GM19351 (cell line): Measurements from ENCODE around the gene ZNF165.
A peak's percentile ranks its signal among the peaks of the same experiment; 100 is the strongest.
"Not testable (repeated sequence)": the region's sequence is repeated elsewhere in the genome, so short reads cannot be mapped to it uniquely, and the experiment has no call there.

Experiments
- ATAC-seq: cut with Tn5 transposase; IDR thresholded peaks from one replicate; pipeline ENCODE4 v1.9.1; 2021; ENCODE audit warnings: mild to moderate bottlenecking, moderate library complexity; ENCODE audit not compliant: unreplicated experiment

ZNF165 gene

DNA sequence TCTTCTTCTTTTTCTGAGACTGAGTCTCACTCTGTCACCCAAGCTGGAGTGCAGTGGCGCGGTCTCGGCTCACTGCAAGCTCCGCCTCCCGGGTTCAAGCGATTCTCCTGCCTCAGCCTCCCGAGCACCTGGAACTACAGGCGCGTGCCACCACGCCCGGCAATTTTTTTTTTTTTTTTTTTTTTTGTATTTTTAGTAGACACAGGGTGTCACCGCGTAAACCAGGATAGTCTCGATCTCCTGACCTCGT is at the start of gene ZNF165:
ZNF165 (plus strand) TSS at position 188 of the 250 bp plus-strand sequence. CDS start 4,913 bp downstream, outside the sequence.
- ATAC-seq, result peak; percentile 22

DNA sequence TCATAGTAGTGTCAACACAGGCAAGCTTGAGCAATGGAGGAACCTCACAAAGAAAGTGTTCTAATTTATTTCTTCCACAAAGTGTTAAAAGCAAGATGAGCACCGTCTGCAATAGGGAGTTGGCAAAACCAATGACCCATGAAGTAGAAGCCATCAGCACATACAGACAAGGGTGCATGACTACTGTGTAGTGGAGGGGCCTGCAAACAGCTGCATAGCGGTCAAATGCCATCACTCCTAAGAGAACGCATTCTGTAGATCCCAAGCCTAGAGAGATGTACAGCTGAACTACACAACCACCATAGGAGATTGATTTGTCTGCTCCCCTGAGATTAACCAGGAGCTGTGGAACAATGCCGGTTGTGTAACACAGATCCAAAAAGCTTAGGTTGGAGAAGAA is 26.8 kb upstream of the ZNF165 start:
- no peak for ATAC-seq

DNA sequence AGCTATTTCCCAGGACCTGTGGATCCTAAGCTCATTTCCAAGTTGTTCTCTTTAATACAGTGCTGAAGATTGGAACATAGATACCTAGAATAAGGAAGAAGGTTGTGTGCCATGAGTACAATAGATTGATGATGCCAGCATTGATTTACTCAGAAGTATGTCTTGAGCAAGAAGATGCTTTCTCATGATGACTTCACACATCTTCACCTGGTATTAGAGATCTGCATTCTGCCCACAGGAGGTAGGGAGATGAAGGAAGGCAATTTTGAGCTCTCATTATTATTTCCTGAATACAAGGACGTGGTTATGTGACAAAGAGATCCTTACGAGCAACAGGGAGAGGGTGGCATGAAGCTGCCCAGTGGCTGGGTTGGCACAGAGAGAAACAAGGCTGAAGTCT is 20.0 kb upstream of the ZNF165 start:
- ATAC-seq, result no peak

DNA sequence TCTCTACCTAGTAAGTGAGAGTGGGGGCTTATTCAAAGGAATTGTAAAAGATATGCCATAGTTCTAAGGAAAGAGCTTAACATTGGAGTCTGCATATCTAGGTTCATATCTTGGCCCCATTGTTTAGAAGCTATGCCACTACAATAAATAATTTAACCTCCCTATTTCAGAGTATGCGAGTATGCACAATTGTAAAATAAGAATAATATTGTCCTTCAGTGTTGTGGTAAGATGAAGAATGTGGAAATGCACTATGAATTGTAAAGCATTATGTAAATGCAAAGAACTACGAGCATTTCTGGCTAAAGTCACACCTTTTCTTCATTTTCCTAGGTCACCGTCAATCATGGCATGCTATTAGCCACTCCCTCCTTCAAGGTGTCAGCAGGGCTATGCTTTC is 16.1 kb upstream of the ZNF165 start:
- ATAC-seq, result no peak

DNA sequence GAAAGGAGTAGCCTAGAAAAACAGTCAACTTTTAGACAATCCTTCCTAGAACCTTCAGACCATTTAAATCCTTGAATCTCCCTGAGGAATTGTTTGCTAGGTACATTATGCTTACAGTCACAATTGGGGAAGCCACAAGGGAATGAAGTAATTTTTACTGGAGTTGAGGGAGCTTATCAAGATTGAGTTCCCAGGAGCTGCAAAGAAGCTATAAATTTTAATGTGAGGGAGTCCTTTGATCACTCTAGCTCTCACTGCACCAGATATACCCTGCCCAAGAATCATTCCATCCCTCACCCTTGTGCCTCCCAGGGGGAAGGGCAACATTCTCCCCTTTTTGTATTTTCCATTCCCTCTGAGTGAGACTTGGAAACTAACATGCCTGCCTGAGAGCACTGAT is 12.3 kb upstream of the ZNF165 start:
- ATAC-seq, result no peak

DNA sequence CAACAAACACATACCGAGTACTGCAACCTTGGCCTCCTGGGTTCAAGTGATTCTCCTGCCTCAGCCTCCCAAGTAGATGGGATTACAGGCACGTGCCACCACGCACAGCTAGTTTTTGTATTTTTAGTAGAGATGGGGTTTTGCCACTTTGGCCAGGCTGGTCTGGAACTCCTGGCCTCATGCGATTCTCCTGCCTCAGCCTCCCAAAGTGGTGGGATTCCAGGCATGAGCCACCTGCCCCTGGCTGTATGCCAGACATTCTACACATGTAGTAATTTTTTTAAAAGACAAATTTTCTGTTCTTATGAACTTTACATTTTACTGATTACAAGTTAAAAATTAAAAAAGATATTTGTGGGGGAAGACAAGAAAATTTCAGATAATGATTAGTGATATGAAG is 9.4 kb upstream of the ZNF165 start:
- ATAC-seq, result not testable (repeated sequence)

DNA sequence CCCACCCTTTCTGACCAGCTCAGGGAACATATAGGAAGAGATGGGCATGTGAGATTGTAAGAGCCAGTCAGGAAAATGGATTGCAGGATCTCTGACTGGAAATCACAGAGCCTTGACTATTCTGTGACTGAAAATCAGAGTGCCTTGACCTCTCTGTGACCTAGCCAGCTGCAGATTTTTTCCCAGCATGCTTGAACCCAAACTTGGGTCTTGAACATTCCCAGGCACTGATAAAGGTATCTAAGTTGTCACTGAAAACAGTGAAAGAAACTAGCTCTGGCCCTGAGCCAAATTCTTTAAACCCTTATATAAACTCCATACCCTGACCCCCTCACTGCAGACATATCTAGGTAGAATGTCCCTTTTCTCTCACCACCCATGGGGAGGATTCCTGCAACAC is 2.3 kb upstream of the ZNF165 start:
- ATAC-seq, result no peak

DNA sequence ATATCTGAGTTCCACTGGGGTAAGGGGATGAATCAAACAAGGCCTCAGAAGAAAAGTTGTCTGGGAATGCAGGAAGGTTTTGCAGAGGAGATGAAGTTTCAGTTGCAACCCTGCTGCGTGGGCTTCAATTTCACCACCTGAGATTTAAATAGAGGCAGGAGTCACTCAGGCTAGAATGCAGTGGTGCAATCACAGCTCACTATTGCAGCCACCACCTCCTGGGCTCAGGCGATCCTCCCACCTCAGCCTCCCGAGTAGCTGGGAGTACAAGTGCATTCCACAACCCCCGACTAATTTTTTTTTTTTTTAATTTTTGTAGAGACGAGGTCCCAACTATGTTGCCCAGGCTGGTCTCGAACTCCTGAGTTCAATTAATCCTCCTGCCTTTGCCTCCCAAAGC is 1.5 kb upstream of the ZNF165 start:
- no peak for ATAC-seq

DNA sequence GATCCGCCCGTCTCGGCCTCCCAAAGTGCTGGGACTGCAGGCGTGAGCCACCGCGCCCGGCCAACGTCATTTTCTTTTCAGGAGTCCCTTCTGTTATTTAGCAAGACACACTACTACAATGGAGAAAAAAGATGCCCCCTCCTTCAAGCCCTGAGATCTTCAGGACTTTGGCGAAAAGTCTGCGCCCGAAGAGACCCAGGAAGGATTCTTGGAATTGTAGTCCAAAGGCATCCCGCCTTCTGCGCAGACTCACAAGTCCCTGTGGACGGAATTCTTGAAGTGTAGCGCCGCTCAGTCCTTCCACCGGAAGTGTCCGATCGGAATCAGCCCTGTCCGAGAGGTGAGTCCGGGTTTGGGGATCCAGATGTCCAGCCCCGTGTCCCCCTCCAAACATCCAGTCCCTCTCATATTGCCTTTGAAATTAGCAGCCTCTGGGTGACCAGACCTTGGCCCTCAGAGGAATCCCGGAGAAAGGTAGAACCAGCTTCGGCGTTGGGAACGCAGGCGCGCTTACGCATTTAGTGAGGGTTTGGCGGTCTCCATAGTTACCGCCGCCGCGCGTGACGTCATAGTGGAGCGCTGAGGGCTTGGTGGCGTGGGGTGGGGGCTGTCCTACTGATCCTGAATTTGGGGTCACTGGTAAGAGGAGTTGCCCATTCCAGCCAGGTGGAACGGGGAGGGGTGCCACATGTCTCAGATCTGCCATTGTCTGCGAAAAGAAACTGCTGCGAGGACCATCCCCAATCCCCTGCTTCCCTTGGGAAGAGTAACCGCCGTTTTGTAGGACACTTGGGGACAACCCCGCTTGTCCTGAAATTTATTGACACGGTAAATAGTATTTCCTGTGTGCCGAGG is 490 bp downstream of the ZNF165 start:
- peak; percentile 79 for ATAC-seq

DNA sequence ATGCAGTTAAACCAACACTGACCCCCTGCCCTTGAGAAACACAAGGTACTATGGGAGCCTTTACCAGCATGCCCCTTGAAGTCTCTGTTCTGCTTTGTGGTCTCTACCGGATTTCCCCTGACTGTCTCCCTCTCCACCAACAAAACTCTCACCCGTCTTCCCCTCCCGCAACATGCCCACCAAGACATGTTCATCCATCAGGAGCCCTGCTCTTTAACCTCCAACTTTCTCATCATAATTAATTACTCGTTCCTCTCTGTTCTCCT is 1.1 kb downstream of the ZNF165 start:
- peak; percentile 57 for ATAC-seq

DNA sequence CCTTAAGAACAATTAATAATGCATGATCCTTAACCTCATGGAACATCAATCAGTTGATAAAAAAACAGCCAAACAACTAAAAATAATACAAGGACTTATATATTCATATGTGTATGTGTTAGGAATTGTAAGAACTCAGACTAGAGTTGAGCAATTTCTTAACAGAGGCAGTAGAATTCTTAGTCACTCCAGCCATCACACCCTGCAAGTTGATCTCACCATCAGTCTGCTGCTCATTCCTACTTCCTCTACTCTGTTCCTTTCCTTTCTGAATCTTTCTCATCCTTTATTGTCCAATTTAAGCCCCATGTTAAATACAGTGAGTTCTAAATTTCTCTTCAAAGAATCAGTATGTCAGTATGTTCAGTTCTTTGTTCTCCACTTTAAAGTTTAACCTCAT is 2.6 kb downstream of the ZNF165 start:
- no peak for ATAC-seq

DNA sequence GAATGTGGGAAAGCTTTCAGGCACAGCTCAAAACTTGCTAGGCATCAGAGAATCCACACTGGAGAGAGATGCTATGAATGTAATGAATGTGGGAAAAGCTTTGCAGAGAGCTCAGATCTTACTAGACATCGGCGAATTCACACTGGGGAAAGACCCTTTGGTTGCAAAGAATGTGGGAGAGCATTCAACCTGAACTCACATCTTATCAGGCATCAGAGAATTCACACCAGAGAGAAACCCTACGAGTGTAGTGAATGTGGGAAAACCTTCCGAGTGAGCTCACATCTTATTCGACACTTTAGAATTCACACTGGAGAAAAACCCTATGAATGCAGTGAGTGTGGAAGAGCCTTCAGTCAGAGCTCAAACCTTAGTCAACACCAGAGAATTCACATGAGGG is 8.7 kb downstream of the ZNF165 start:
- ATAC-seq, result no peak

DNA sequence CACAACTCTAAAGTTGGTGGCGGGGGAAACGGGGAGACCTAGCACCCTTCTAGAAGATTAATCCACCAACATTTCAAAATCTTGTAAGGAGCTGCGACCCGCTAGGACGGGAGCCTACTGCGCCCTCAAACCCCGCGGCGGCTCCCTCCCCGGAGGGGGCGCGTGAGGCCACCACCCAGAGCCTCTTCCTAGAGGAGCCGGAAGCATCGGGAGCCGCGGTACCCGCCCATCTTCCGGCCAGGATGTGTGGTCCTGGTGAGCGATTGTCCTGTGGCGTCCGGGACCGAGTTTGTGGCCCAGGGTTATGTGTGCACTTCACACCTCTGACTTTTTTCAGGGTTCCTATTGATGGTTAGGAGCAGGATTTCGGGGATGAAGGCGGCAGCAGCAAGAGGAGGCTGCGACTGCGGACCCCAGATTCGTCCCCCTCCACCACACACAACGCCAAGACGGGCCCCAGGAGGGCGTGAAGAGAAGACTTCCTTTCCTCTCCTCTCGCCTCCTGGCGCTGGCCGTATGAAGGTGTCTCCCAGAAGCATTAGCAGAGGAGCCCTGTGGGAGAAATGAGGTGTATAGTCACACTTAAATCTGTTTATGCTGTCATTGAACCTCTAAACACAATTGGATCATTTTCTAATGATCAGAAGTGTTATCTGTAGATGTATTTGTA is 10.7 kb downstream of the ZNF165 start:
- ATAC-seq, result no peak

DNA sequence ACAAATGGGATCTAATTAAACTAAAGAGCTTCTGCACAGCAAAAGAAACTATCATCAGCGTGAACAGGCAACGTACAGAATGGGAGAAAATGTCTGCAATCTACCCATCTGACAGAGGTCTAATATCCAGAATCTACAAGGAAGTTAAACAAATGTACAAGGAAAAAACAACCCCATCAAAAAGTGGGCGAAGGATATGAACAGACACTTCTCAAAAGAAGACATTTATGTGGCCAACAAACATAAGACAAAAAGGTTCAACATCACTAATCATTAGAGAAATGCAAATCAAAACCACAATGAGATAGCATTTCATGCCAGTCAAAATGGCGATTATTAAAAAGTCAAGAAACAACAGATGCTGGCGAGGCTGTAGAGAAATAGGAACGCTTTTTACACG is 21.9 kb downstream of the ZNF165 start:
- not testable (repeated sequence) for ATAC-seq

DNA sequence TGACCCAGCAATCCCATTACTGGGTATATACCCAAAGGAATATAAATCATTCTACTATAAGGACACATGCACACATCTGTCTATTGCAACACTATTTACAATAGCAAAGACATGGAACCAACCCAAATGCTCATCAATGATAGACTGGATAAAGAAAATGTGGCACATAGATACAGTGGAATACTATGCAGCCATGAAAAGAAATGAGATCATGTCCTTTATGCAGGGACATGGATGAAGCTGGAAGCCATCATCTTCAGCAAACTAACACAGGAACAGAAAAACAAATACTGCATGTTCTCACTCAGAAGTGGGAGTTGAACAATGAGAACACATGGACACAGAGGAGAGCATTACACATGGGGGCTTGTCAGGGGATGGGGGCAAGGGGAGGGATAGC is 22.3 kb downstream of the ZNF165 start:
- ATAC-seq, result not testable (repeated sequence)

DNA sequence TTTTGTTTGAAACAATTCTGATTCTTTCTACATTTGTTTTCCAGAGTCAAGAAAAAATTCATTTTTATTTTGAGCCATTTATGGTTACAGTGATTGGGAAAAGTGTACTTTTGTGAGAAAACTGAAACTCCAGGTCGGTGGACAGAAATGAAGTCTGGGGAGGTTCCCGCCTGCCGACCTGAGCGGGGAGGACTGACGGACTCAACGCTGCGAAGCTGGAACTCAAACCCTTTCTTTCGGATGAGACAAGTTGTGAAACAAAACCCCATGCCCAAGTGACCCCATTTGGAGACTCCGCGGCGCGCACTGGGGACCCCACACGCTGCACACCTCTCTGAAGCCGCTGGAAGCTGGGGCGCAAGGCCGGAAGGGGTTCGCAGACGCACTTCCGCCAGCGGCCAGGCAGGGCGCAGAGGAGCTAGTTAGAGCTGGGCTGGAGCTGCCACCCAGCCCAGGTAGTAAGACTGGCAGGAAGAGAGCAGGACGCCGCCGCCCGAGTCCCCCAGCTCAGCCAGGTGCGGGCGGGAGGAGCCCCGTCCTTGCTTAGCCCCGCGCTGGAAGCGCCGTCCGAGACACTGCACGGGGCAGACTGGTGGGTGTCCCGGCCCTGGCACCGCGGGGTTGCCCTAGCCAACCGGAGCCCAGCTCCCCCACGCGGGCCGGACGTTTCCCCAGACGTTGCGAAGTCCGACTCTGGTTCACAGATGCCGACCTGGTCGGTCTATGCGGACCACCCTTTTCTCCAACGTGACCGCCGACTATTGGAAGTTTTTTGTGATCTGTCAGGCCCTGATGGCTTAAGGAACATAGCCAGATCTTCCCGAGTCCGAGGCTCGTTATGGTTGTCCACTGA is 24.2 kb downstream of the ZNF165 start:
- peak; percentile 99 for ATAC-seq

DNA sequence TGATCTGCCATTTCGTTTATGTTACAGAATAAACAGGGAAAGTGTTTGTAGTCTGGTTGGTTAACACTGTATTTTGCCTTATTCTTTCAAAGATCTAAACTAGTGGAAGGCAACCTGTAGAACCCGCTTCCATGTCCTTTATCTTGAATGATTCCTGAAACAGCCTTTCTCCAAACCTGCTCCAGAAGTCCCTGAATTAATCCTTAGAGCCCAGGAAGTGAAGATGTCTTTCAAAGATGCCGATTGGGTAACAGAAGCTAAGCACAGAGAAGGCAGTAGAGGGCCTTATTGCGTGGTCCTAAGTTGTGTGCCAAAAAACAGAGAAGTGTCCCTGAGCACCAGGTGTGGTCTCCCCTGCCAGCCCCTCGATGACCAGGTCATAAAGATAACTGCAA is 24.9 kb downstream of the ZNF165 start:
- ATAC-seq, result peak; percentile 11

DNA sequence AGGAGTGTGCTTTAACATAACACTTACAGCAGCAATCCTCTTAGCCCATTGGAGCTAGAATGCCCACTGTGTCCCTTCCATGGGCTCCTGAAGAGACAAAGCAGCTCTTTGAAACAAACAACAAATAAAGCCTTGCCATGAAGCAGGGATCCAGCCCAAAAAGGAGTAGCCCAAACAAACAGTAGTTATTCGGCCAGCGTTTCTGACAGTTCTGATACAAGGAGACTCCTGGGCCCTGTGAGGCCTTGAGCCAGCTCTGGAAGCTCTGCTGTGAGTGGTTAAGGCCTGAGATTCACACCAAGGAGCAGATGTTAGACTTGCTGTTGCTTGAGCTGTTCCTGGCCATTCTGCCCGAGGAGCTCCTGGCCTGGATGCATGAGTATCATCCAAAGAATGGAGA is 27.1 kb downstream of the ZNF165 start:
- ATAC-seq, result no peak

DNA sequence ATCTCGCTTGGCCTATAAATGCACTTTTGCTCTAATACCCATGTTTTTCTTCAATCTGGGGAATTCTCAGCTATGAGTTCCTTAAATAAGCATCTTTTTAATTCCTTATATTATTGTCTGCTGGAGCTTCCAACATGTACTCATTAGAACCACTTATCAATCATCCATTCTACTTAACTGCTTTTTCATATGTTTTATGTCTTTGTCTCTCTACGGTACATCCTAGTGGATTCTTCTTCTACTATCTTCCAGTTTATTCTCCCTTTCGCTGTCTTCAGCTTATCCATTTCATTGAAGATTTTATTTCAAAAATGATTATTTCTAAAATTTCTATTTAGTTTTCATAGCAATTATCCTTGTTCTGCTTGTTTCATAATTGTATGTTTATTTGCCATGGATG is 31.6 kb downstream of the ZNF165 start:
- no peak for ATAC-seq

DNA sequence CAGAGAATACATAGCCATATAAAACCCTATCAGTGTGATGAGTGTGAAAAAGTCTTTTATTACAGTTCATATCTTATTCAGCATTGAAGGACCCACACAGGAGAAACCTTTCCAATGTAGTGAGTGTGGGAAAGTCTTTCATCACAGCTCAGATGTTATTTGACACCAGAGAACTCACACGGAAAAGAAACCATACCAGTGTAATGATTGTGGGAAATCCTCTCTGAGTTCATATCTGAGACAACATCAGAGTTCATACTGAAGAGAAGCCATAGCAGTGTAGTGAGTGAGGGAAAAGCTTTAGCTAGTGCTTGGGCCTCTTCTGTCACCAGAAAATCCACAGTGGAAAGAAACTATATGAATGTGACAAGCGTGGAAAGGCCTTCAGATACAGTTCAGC is 35.4 kb downstream of the ZNF165 start:
- no peak for ATAC-seq

DNA sequence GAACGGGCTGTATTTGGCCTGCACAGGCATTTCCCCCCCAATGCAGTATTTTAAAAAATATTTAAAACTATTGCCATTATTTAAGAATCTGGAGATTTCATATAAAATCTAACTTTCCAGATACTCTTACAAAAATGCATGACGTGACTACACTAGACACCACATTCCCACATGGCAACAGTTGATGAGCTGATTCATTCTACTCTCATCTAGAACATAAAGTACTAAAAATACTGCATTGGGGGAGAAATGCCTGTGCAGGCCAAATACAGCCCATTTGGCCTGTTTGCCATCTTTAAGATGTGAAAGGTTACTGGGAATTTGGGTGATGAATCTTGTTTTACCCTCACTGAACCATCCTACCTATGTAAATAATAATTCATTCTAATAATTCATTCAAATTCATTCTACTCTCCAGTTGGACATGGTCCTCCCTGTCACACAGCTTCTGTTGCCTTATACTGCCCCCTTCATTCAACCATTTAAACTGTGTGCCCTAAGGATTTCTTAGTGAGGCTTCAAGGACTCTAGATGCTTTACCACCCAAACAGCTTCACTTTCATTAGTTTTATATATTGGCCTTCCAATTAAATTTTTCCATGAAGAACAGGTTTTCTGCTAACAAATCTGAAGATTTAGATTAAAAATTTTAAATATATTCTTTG is 37.1 kb downstream of the ZNF165 start:
- ATAC-seq, result no peak

DNA sequence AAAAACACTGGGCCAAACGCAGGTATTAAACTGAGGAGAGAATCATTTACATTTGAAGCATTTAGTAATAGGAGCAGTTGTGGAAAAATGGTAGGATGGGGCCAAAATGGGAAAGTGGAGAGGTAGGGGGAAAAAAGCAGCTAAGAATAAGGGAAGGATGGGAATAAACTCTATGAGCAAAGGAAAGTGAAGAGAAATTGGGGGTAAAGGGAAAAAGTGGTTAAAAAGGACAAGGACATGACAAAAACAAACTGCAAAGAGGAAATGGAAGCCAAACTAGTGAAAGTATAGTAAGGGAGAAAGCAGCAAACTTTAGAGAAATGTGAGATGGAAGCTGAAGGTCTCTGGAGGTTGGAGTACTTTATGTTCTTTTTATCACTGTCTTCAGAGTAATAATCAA is 37.8 kb downstream of the ZNF165 start:
- no peak for ATAC-seq
